ENCODE data around the gene EYA4. TPM values are rescaled to one million over a fixed set of nuclear protein-coding genes. Genes with fewer than 3 reads are reported as not detected.
A peak's percentile ranks its signal among the peaks of the same experiment; 100 is the strongest.

The EYA4 gene
- total and polyA plus RNA-seq, 2 of the 4 experiments (the other 2 are of a cell fraction) = 5.7 to 11.1 TPM

DNA sequence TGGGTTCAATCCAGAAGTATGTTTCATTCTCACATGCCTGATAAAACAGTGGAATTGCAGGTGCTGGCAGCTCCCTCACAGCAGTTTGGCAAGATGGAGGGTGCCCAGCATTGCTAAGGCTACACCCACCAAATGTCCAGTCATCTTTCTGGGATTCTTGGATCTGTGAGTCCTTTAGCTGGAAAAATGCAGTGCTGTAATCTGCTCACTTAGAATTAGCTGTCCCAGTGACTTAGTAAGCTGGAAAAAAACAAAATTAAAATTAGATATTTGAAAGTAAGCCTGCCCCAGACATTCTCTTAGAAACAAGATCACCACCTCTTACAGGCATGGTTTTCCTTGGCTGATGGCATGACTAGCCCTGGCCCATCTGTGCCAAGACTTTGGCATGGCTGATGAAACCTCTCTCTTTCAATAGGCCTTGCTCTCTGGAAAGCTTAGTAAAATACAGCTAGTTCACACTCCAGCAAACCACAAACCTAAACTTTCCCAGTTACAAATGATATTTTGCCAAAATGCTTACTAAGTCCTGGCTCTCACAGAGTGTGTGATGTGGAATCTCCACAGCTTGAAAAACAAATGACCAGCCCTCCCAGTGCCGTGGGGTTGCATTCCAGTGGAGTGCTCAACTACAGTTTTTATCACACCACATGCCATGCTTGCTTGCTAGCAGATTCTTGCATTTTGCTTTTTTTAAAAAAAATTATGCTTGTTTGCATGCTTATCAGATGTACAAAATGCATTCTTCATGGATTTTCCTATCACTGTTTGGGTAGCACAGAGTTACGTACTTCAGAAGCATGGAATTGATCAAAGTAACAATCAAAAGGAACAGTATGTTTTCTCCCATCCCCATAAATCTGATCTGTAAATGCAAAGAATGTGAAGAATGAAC lies 261.5 kb downstream of the EYA4 start:
- no CpG with 5 or more reads among the region's 2 CpGs for WGBS, 2 experiments (ENCODE audit: extremely low coverage in 2 of 2, insufficient read length in 1 of 2)
- no peaks in the 10 kb centered on the region for H3K9me3 ChIP-seq (ENCODE audit: control insufficient read depth, insufficient read depth, low read length)
- no TSS peak for BruUV-seq (replicated peaks)
- intact Hi-C loops (cut with micrococcal nuclease) = loop anchor here (2.0 kb wide), 2 partner anchors 50 to 260 kb away; no protein-coding TSS in a partner anchor
- no peaks in the 10 kb centered on the region for H3K27me3 ChIP-seq (ENCODE audit: control insufficient read depth, insufficient read depth, low read length)
- peaks cover 4% of the 10 kb centered on the region for H3K4me1 ChIP-seq (ENCODE audit: control insufficient read depth, insufficient read depth, low read length)
- no peak overlapping the region for H2BK20ac ChIP-seq (ENCODE audit: low read depth, low read length)
- H3K18ac ChIP-seq (ENCODE audit: low read depth, low read length) = no peak overlapping the region
- no peak overlapping the region for H4K5ac ChIP-seq (ENCODE audit: low read depth, low read length)
- no peak overlapping the region for H2AFZ ChIP-seq (replicated peaks; ENCODE audit: low read length, poor library complexity)
- H3K36me3 ChIP-seq (ENCODE audit: control insufficient read depth, insufficient read depth, low read length) = peaks cover 5% of the 10 kb centered on the region; the same call in 1 of the 2 replicates
- peak overlapping the region; percentile 28; the same call in 1 of the 2 replicates for H3K4me2 ChIP-seq (ENCODE audit: low read depth, low read length)
- no peak overlapping the region for H3K4me3 ChIP-seq (ENCODE audit: insufficient read depth, low read depth, low read length)
- ChIA-PET POLR2A (ENCODE audit: unreplicated experiment) (no interaction called here), CTCF (interaction anchor here (1.6 kb wide), 1 partner anchor 11 kb away, joined by 5 read pairs; no protein-coding TSS in a partner anchor)
- H4K91ac ChIP-seq (ENCODE audit: insufficient read depth, low read depth, low read length) = no peak overlapping the region
- no peaks in the 10 kb centered on the region for H3K79me1 ChIP-seq (ENCODE audit: low read depth in 1 of 2, low read length in 2 of 2)
- H4K20me1 ChIP-seq (ENCODE audit: insufficient read depth, low read length) = no peaks in the 10 kb centered on the region
- peak; percentile 94 for DNase-seq
- TF ChIP-seq POLR2A (IDR thresholded peaks at IDR 0.05; ENCODE audit: low read depth, low read length) (no peak), MXI1 (IDR thresholded peaks at IDR 0.05; ENCODE audit: borderline replicate concordance, low read depth, low read length) (0 out of 2 replicates have a peak, but pooled peaks have one; percentile 7), MAFK (IDR thresholded peaks at IDR 0.05; ENCODE audit: low read depth, low read length) (peak; percentile 47; the same call in 1 of the 2 replicates), MAZ (IDR thresholded peaks at IDR 0.05; ENCODE audit: borderline replicate concordance, low read depth, low read length) (no peak), BHLHE40 (IDR thresholded peaks at IDR 0.05; ENCODE audit: low read depth, low read length) (peak; percentile 30), CEBPB (IDR thresholded peaks at IDR 0.05; ENCODE audit: low read depth, low read length) (peak; percentile 43; the same call in 1 of the 2 replicates)
- peak overlapping the region; percentile 29; the same call in 1 of the 2 replicates for H3K27ac ChIP-seq (ENCODE audit: insufficient read depth, low read length)
- no peak overlapping the region for H3K14ac ChIP-seq (replicated peaks; ENCODE audit: low read depth, low read length)
- H3K4ac ChIP-seq (ENCODE audit: low read depth, low read length) = no peak overlapping the region
- dilution Hi-C loops (cut with HindIII; ENCODE audit: low sequenced_read_pairs, unreplicated experiment) = no loop called here
- no peak overlapping the region for H3K56ac ChIP-seq (ENCODE audit: extremely low read depth, insufficient read depth, low read length)
- H2BK5ac ChIP-seq (ENCODE audit: low read depth, low read length, poor library complexity, severe bottlenecking) = no peak overlapping the region
- no peak overlapping the region for H4K8ac ChIP-seq (ENCODE audit: low read depth in 2 of 2, low read length in 2 of 2)
- peaks cover 2% of the 10 kb centered on the region; the same call in 1 of the 2 replicates for H3K9me1 ChIP-seq (ENCODE audit: insufficient read depth, low read length)
- in situ Hi-C loops (cut with MboI; ENCODE audit: low sequenced_read_pairs) = no loop called here
- H3K9ac ChIP-seq (ENCODE audit: low read depth, low read length) = no peak overlapping the region
- H2BK120ac ChIP-seq (ENCODE audit: low read depth, low read length) = no peak overlapping the region
- H2BK15ac ChIP-seq (ENCODE audit: low read depth, low read length) = no peak overlapping the region
- H2AK9ac ChIP-seq (replicated peaks; ENCODE audit: low read depth, low read length, poor library complexity) = no peak overlapping the region
- H2AK5ac ChIP-seq (ENCODE audit: low read depth, low read length) = no peak overlapping the region
- no peak overlapping the region for H3K23ac ChIP-seq (ENCODE audit: low read depth, low read length)
- ATAC-seq (ENCODE audit: low read depth) = peak; percentile 93

Measured in IMR-90 (cell line).